ENCODE results near the gene MCCC2. TPM values are rescaled to one million over a fixed set of nuclear protein-coding genes. Genes with fewer than 3 reads are reported as not detected.

MCCC2 gene
- total RNA-seq, 1 experiment from 2014 or later: 47.2 TPM

- H3K79me2 ChIP-seq (ENCODE audit: insufficient read depth, low read length): 0 out of 2 replicates have a peak, but pooled peaks cover 2% of the 10 kb centered on the region
- no peaks in the 10 kb centered on the region for H3K27me3 ChIP-seq (ENCODE audit: insufficient read depth, low read length)
- no peak overlapping the region for H3K9ac ChIP-seq (ENCODE audit: low read length)
- ChIA-PET RAD21 (ENCODE audit: low non-redundant PET in 1 of 2, low total read pairs in 2 of 2, uncharacterized antibody in 2 of 2, unreplicated experiment in 2 of 2) (no interaction called here), CTCF (no interaction called here), POLR2A (no interaction called here)
- no TSS peak for BruUV-seq (replicated peaks)
- H3K4me3 ChIP-seq (replicated peaks in 1 of 2; ENCODE audit: low read depth in 1 of 2, low read length in 2 of 2): no peak overlapping the region
- peaks cover 3 to 5% of the 10 kb centered on the region in 2 experiments; a peak in 1 of 4 replicates for H3K36me3 ChIP-seq (ENCODE audit: control insufficient read depth in 1 of 2, insufficient read depth in 2 of 2, low read length in 2 of 2)
- no peaks in the 10 kb centered on the region for H3K9me3 ChIP-seq (ENCODE audit: control insufficient read depth in 1 of 2, insufficient read depth in 1 of 2, low read depth in 1 of 2, low read length in 2 of 2)
- DNase-seq (ENCODE audit: low read depth, low spot score) (no peak), ATAC-seq (no peak)
- H3K27ac ChIP-seq (ENCODE audit: low read depth, low read length): no peak overlapping the region
- no peak overlapping the region for H3K4me2 ChIP-seq (ENCODE audit: low read length)
- H4K20me1 ChIP-seq (ENCODE audit: insufficient read depth): no peaks in the 10 kb centered on the region
- H3K4me1 ChIP-seq (ENCODE audit: control insufficient read depth in 1 of 2, insufficient read depth in 2 of 2, low read length in 2 of 2): peaks cover 20 to 22% of the 10 kb centered on the region in 2 experiments
- H3K9me2 ChIP-seq (ENCODE audit: insufficient read depth): no peaks in the 10 kb centered on the region
- H2AFZ ChIP-seq (ENCODE audit: low read depth, low read length, poor library complexity, severe bottlenecking): no peak overlapping the region
- intact Hi-C loops (cut with micrococcal nuclease): no loop called here
- TF ChIP-seq REST (IDR thresholded peaks at IDR 0.05; ENCODE audit: low read depth) (no peak), ATF3 (IDR thresholded peaks at IDR 0.05) (no peak), FOSL1 (IDR thresholded peaks at IDR 0.05; ENCODE audit: low read depth) (no peak), JUND (IDR thresholded peaks at IDR 0.05) (no peak), SIN3A (IDR thresholded peaks at IDR 0.05; ENCODE audit: low read depth) (no peak), SP1 (IDR thresholded peaks at IDR 0.05; ENCODE audit: low read depth) (no peak), ZFX (IDR thresholded peaks at IDR 0.05) (no peak), ZNF274 (IDR thresholded peaks at IDR 0.05; ENCODE audit: low read depth, low read length) (no peak), EZH2phosphoT487 (IDR thresholded peaks at IDR 0.05; ENCODE audit: borderline replicate concordance) (no peak), ZBTB33 (IDR thresholded peaks at IDR 0.05; ENCODE audit: extremely low read depth, insufficient replicate concordance, low read length) (no peak), TCF7L2 (IDR thresholded peaks at IDR 0.05; ENCODE audit: borderline replicate concordance, extremely low read depth, insufficient read depth, insufficient read length) (no peak), EGR1 (IDR thresholded peaks at IDR 0.05; ENCODE audit: low read depth) (no peak), MAX (IDR thresholded peaks at IDR 0.05) (no peak), SRF (IDR thresholded peaks at IDR 0.05; ENCODE audit: low read depth) (no peak), CBX3 (IDR thresholded peaks at IDR 0.05; ENCODE audit: low read depth) (no peak), POLR2AphosphoS5 (IDR thresholded peaks at IDR 0.05; ENCODE audit: low read depth, low read length) (no peak), YY1 (IDR thresholded peaks at IDR 0.05; ENCODE audit: extremely low read depth, insufficient replicate concordance, low read depth, low read length) (no peak), CEBPB (IDR thresholded peaks at IDR 0.05; ENCODE audit: low read depth) (no peak), CTCF (IDR thresholded peaks at IDR 0.05 in 2 of 3, conservative IDR thresholded peaks at IDR 0.05 in 1 of 3; ENCODE audit: borderline replicate concordance in 1 of 3, insufficient read depth in 1 of 3, low read depth in 2 of 3, low read length in 2 of 3) (no peak), POLR2A (IDR thresholded peaks at IDR 0.05; ENCODE audit: borderline replicate concordance, extremely low read depth, insufficient read depth, insufficient read length) (no peak)
Observed at GRCh38 chr5:71596169-71596568, 9.0 kb downstream of the MCCC2 start.

Data from HCT116 (cell line).